Hepatocyte (in vitro differentiated cells): ENCODE measurements around the gene ROR2. TPM values are rescaled to one million over a fixed set of nuclear protein-coding genes. Genes with fewer than 3 reads are reported as not detected.

Source experiments
- DNase-seq: peaks from one replicate; pipeline ENCODE4 v3.0.0-alpha.2; 2016; ENCODE audit warnings: low spot score
- H2AFZ ChIP-seq: fragments of 200-600 bp; sonication (generic); 2 replicates; pipeline ENCODE4 v1.6.0; 2016; ENCODE audit warnings: antibody characterized with exemption, mild to moderate bottlenecking
- H3K27ac ChIP-seq: fragments of 200-600 bp; sonication (generic); 2 replicates; pipeline ENCODE4 v1.5.1; 2016; ENCODE audit warnings: mild to moderate bottlenecking
- H3K27me3 ChIP-seq: fragments of 200-600 bp; sonication (generic); 2 replicates; pipeline ENCODE4 v1.6.1; 2016
- H3K36me3 ChIP-seq: fragments of 200-600 bp; sonication (generic); replicated peaks from 2 replicates; pipeline ENCODE4 v1.5.1; 2016; ENCODE audit warnings: low read depth; ENCODE audit not compliant: insufficient read depth
- H3K4me1 ChIP-seq: fragments of 200-600 bp; sonication (generic); 2 replicates; pipeline ENCODE4 v1.5.1; 2016; ENCODE audit warnings: mild to moderate bottlenecking, moderate library complexity; ENCODE audit not compliant: insufficient read depth
- H3K4me2 ChIP-seq: fragments of 200-600 bp; sonication (generic); 2 replicates; pipeline ENCODE4 v1.6.0; 2016
- H3K4me3 ChIP-seq: fragments of 200-600 bp; sonication (generic); 2 replicates; pipeline ENCODE4 v1.5.1; 2016; ENCODE audit warnings: mild to moderate bottlenecking
- H3K79me2 ChIP-seq: fragments of 200-600 bp; sonication (generic); 2 replicates; pipeline ENCODE4 v1.6.0; 2017; ENCODE audit warnings: mild to moderate bottlenecking
- H3K9me2 ChIP-seq: fragments of 200-600 bp; sonication (generic); replicated peaks from 2 replicates; pipeline ENCODE4 v1.6.0; 2017; ENCODE audit warnings: mild to moderate bottlenecking; ENCODE audit not compliant: insufficient read depth
- H3K9me3 ChIP-seq: fragments of 200-600 bp; sonication (generic); 2 replicates; pipeline ENCODE4 v1.5.1; 2016; ENCODE audit warnings: low read depth, mild to moderate bottlenecking
- H4K20me1 ChIP-seq: fragments of 200-600 bp; sonication (generic); 2 replicates; pipeline ENCODE4 v1.6.0; 2016; ENCODE audit warnings: mild to moderate bottlenecking; ENCODE audit not compliant: insufficient read depth, poor library complexity, severe bottlenecking
- EZH2 ChIP-seq: fragments of 200-600 bp; sonication (generic); IDR thresholded peaks from 2 replicates; pipeline ENCODE4 v1.6.1; 2016; ENCODE audit warnings: antibody characterized with exemption, mild to moderate bottlenecking, borderline replicate concordance
- EZH2phosphoT487 ChIP-seq: fragments of 200-600 bp; sonication (generic); IDR thresholded peaks from one replicate; pipeline ENCODE4 v1.6.1; 2018; ENCODE audit warnings: antibody characterized with exemption, mild to moderate bottlenecking, low read depth, moderate library complexity; ENCODE audit not compliant: unreplicated experiment, severe bottlenecking
- WGBS: methylation state at CpG from one replicate; pipeline ENCODE4 v1.1.6; 2016; ENCODE audit warnings: low lambda C conversion rate; ENCODE audit errors: missing lambda C conversion rate; 5-methylcytosine and 5-hydroxymethylcytosine counted together
- polyA plus RNA-seq: library from polyadenylated mRNA; unstranded; fragments of >200 nt; fragmentation: Nextera tagmentation; extraction: Ambion mirVana; gene quantifications from 2 replicates; pipeline ENCODE4 v1.2.1, GENCODE V29; 2016
- total RNA-seq: library from RNA; depleted of rRNA; stranded (reverse); fragments of >200 nt; gene quantifications from 2 replicates; pipeline ENCODE4 v1.2.3, GENCODE V29; 2014
- TF ChIP-seq, protein P1 (sequence below): fragments of 200-600 bp; sonication (generic); IDR thresholded peaks from 2 replicates; pipeline ENCODE4 v1.5.1; 2016; ENCODE audit warnings: antibody characterized with exemption, mild to moderate bottlenecking; ENCODE audit not compliant: poor library complexity

ROR2 gene
- total and polyA plus RNA-seq, 2 experiments from 2014 or later, result 25.6 to 29.5 TPM

DNA sequence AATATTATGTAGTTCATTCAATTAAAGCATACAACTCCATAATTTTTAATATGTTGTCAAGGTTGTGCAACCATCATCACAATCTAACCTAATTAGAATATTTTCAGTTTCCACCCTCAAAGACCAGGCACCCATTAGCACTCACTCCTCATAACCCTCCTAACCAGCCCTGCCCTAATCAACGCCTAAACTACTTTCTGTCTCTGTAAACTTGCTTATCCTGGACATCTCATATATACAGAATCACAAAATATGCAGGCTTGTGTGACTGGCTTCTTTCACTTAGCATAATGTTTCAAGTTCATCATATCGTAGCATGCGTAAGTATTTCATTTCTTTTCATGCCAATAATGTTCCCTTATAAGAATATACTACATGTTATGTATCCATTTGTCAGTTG, 391.6 kb downstream of the ROR2 start:
- Histone ChIP-seq H3K36me3 (no peaks in the 10 kb centered on the region), H3K9me3 (no peaks in the 10 kb centered on the region), H3K79me2 (no peaks in the 10 kb centered on the region), H3K4me1 (no peaks in the 10 kb centered on the region), H3K4me3 (no peak overlapping the region), H3K9me2 (no peaks in the 10 kb centered on the region), H4K20me1 (no peaks in the 10 kb centered on the region), H3K27me3 (no peaks in the 10 kb centered on the region), H2AFZ (no peak overlapping the region), H3K4me2 (no peak overlapping the region), H3K27ac (no peak overlapping the region)
- TF ChIP-seq EZH2 (no peak), EZH2phosphoT487 (no peak)
- TF ChIP-seq, protein P1, sequence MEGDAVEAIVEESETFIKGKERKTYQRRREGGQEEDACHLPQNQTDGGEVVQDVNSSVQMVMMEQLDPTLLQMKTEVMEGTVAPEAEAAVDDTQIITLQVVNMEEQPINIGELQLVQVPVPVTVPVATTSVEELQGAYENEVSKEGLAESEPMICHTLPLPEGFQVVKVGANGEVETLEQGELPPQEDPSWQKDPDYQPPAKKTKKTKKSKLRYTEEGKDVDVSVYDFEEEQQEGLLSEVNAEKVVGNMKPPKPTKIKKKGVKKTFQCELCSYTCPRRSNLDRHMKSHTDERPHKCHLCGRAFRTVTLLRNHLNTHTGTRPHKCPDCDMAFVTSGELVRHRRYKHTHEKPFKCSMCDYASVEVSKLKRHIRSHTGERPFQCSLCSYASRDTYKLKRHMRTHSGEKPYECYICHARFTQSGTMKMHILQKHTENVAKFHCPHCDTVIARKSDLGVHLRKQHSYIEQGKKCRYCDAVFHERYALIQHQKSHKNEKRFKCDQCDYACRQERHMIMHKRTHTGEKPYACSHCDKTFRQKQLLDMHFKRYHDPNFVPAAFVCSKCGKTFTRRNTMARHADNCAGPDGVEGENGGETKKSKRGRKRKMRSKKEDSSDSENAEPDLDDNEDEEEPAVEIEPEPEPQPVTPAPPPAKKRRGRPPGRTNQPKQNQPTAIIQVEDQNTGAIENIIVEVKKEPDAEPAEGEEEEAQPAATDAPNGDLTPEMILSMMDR, result no peak
- no peak for DNase-seq
- WGBS, result 95% methylated on average over 3 of the region's 3 CpGs

DNA sequence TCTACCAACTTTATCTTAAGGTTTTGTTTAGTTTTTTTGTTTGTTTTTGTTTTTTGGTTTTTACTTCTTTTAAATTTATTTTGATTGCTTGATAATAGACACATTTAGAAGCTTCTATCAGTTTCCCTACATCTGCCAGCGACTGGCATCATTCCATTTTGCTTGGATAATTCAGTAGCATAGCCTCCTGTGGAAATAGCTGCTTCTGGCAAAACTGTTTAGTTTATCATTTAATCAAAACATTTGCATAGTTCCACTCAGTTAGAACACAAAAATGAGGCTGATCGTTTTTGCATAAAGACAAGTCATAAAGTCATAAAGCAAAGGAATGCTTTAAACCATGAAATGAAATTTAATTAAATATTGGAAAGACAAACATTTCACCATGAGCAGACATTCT, 392.7 kb downstream of the ROR2 start:
- no peak overlapping the region for H3K4me2 ChIP-seq
- no peaks in the 10 kb centered on the region for H4K20me1 ChIP-seq
- no peaks in the 10 kb centered on the region for H3K79me2 ChIP-seq
- WGBS, result 63% methylated on average over 2 of the region's 2 CpGs
- no peak overlapping the region for H2AFZ ChIP-seq
- TF ChIP-seq, protein P1, result no peak
- TF ChIP-seq EZH2, result no peak
- no peak for TF ChIP-seq EZH2phosphoT487
- H3K4me3 ChIP-seq, result no peak overlapping the region
- H3K27me3 ChIP-seq, result no peaks in the 10 kb centered on the region
- no peaks in the 10 kb centered on the region for H3K9me2 ChIP-seq
- no peaks in the 10 kb centered on the region for H3K4me1 ChIP-seq
- H3K9me3 ChIP-seq, result no peaks in the 10 kb centered on the region
- DNase-seq, result no peak
- H3K27ac ChIP-seq, result no peak overlapping the region
- no peaks in the 10 kb centered on the region for H3K36me3 ChIP-seq

DNA sequence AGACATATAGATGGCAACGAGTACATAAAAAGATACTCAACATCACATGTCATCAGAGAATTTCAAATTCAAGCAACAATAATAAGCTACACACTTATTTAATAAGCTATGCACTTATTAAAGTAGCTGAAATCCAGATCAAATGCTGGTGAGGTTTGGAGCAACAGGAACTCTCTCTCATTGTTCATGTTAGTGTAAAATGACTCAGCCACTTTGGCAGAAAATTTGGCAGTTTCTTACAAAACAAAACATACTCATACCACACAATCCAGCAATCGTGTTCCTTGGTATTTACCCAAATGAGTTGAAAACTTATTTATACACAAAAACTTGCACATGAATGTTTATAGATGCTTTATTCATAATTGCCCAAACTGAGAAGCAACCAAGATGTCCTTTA, 394.9 kb downstream of the ROR2 start:
- H3K27ac ChIP-seq, result no peak overlapping the region
- no peak overlapping the region for H3K4me3 ChIP-seq
- H4K20me1 ChIP-seq, result no peaks in the 10 kb centered on the region
- H3K36me3 ChIP-seq, result no peaks in the 10 kb centered on the region
- no peaks in the 10 kb centered on the region for H3K9me3 ChIP-seq
- H3K79me2 ChIP-seq, result no peaks in the 10 kb centered on the region
- H2AFZ ChIP-seq, result no peak overlapping the region
- no peak for DNase-seq
- no peak overlapping the region for H3K4me2 ChIP-seq
- no peaks in the 10 kb centered on the region for H3K4me1 ChIP-seq
- H3K27me3 ChIP-seq, result no peaks in the 10 kb centered on the region
- TF ChIP-seq, protein P1, result no peak
- TF ChIP-seq EZH2phosphoT487, result no peak
- no peak for TF ChIP-seq EZH2
- WGBS, result 90% methylated on average over 2 of the region's 2 CpGs
- no peaks in the 10 kb centered on the region for H3K9me2 ChIP-seq

GRCh38 chr9:91549177-91549576, 400.9 kb downstream of the ROR2 start:
- Histone ChIP-seq H3K36me3 (no peaks in the 10 kb centered on the region), H3K4me3 (no peak overlapping the region), H2AFZ (no peak overlapping the region), H3K79me2 (no peaks in the 10 kb centered on the region), H3K9me3 (no peaks in the 10 kb centered on the region), H3K4me2 (no peak overlapping the region), H3K9me2 (no peaks in the 10 kb centered on the region), H4K20me1 (no peaks in the 10 kb centered on the region), H3K4me1 (no peaks in the 10 kb centered on the region), H3K27me3 (no peaks in the 10 kb centered on the region), H3K27ac (no peak overlapping the region)
- TF ChIP-seq, protein P1, result no peak
- TF ChIP-seq EZH2, result no peak
- TF ChIP-seq EZH2phosphoT487, result no peak
- DNase-seq, result no peak
- 88% methylated on average over 5 of the region's 5 CpGs for WGBS
